ENCODE results near the gene SETBP1.
A peak's percentile ranks its signal among the peaks of the same experiment; 100 is the strongest.

The SETBP1 gene

DNA sequence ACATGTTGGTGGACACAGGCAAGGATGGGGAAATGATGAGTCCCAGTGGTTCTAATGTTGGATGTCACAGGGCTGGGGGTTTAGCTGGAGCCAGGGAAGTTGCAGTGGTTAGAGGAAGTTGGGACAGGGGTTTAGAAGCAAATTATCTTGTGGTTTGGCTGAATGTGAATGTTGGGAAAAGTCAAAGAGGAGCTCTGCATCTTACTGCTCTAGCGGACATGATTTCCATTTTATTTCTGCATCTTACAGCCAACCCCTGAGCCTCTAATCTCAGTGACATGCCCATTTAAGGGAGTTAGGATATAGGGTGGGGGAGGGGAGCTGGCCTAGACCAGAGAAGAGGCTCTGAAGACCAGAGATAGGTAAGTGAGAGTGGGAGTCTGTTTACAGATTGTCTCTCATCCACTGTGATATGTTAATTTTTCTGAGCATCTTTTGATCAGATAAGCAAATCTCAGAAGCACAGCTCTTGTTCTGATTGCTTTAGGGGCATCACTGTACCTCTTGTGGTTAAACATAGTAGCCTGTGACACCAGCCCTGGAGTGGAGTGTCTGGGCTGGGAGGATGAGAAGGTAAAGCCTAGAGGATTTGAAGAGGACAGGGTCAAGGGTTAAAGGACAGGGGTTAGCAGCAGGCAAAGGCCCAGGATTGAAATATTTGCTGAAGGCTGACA is 43.6 kb downstream of the SETBP1 start:
- peaks cover 6% of the 10 kb centered on the region for H3K36me3 ChIP-seq (ENCODE audit: control insufficient read depth, low read length)
- H3K27ac ChIP-seq (ENCODE audit: low read depth, low read length) = peak overlapping the region; percentile 84
- H3K79me2 ChIP-seq (ENCODE audit: control insufficient read depth, low read length) = peaks cover 65% of the 10 kb centered on the region
- H3K4me1 ChIP-seq (ENCODE audit: control insufficient read depth, low read length) = peaks cover 99% of the 10 kb centered on the region
- H3F3A ChIP-seq (ENCODE audit: control insufficient read depth, insufficient read depth) = peaks cover 17% of the 10 kb centered on the region
- no peaks in the 10 kb centered on the region for H3K9me3 ChIP-seq (ENCODE audit: control insufficient read depth, insufficient read depth, low read length)
- H3K4me2 ChIP-seq (ENCODE audit: low read length) = peak overlapping the region; percentile 76
- H3K9me2 ChIP-seq (replicated peaks; ENCODE audit: control insufficient read depth, low read length) = no peaks in the 10 kb centered on the region
- peak overlapping the region; percentile 64 for H3K4me3 ChIP-seq (ENCODE audit: low read length)
- no peak for TF ChIP-seq EZH2phosphoT487 (IDR thresholded peaks at IDR 0.05; ENCODE audit: borderline replicate concordance, low read length)
- TF ChIP-seq, protein P1, sequence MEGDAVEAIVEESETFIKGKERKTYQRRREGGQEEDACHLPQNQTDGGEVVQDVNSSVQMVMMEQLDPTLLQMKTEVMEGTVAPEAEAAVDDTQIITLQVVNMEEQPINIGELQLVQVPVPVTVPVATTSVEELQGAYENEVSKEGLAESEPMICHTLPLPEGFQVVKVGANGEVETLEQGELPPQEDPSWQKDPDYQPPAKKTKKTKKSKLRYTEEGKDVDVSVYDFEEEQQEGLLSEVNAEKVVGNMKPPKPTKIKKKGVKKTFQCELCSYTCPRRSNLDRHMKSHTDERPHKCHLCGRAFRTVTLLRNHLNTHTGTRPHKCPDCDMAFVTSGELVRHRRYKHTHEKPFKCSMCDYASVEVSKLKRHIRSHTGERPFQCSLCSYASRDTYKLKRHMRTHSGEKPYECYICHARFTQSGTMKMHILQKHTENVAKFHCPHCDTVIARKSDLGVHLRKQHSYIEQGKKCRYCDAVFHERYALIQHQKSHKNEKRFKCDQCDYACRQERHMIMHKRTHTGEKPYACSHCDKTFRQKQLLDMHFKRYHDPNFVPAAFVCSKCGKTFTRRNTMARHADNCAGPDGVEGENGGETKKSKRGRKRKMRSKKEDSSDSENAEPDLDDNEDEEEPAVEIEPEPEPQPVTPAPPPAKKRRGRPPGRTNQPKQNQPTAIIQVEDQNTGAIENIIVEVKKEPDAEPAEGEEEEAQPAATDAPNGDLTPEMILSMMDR (IDR thresholded peaks at IDR 0.05; ENCODE audit: low read depth, low read length, poor library complexity, severe bottlenecking) = no peak
- no peaks in the 10 kb centered on the region for H3K27me3 ChIP-seq (ENCODE audit: control insufficient read depth, low read length)
- H4K20me1 ChIP-seq (ENCODE audit: control insufficient read depth, insufficient read depth, low read depth, low read length) = no peaks in the 10 kb centered on the region

DNA sequence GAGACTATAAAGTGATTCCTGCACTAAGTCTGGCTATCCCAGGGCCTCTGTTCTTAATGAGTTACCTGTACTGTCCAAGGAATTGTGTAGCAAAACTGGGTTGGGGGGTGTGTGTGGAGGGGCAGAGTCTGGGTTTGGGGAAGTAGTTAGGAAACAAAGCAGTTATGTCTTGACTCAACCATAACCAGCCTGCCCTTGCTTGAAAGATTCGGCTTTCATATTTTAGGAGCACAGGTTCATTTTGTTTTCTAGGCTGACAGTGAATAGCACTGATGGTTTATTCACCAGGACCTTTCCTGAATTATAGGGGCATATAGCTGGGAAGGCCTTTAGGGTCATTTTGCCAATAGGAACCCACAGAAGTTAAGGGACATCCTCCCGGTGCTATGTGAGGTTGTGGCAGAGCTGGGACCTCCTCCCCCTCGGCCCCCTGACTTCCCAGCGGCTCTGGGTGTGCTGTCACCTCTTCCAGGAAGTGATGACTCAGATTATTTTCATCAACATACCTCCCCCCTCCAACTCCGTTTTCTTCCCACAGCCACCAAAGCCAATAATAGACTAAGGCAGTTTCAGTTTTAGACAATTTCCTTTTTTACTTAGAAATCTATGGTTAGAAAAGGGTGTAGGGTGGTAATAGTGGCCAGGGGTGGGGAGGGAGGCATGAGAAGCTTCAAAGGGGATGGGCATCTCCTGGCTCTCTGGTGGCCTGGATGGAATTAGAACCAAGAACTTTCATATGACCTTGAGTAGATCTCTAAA is 44.8 kb downstream of the SETBP1 start:
- Histone ChIP-seq H3K27ac (ENCODE audit: low read depth, low read length) (peak overlapping the region; percentile 84), H3K9me2 (replicated peaks; ENCODE audit: control insufficient read depth, low read length) (no peaks in the 10 kb centered on the region), H4K20me1 (ENCODE audit: control insufficient read depth, insufficient read depth, low read depth, low read length) (no peaks in the 10 kb centered on the region), H3F3A (ENCODE audit: control insufficient read depth, insufficient read depth) (peaks cover 24% of the 10 kb centered on the region), H3K36me3 (ENCODE audit: control insufficient read depth, low read length) (peaks cover 4% of the 10 kb centered on the region), H3K4me2 (ENCODE audit: low read length) (peak overlapping the region; percentile 76), H3K9me3 (ENCODE audit: control insufficient read depth, insufficient read depth, low read length) (no peaks in the 10 kb centered on the region), H3K27me3 (ENCODE audit: control insufficient read depth, low read length) (no peaks in the 10 kb centered on the region), H3K4me1 (ENCODE audit: control insufficient read depth, low read length) (peaks cover 99% of the 10 kb centered on the region), H3K4me3 (ENCODE audit: low read length) (peak overlapping the region; percentile 64), H3K79me2 (ENCODE audit: control insufficient read depth, low read length) (peaks cover 77% of the 10 kb centered on the region)
- no peak for TF ChIP-seq EZH2phosphoT487 (IDR thresholded peaks at IDR 0.05; ENCODE audit: borderline replicate concordance, low read length)
- TF ChIP-seq, protein P1 (IDR thresholded peaks at IDR 0.05; ENCODE audit: low read depth, low read length, poor library complexity, severe bottlenecking) = no peak

DNA sequence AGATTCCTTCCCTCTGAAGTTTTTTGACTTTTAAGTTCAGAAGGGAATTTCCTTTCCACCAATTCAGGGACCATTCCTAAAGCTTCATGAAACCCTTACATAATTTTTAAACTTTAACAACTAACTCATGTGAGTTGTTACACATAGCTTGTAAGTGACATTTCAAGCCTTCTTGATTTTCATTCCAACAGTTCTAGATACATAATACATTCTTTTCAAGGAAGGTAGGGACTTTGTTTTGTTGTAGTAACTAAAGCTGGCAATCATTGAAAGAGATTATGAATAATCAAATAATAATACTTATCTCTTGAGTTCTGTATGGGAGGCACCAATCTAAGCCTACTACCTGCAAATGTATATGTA is 45.4 kb downstream of the SETBP1 start:
- Histone ChIP-seq H3K36me3 (ENCODE audit: control insufficient read depth, low read length) (peaks cover 9% of the 10 kb centered on the region; the same call in 1 of the 2 replicates), H3K9me3 (ENCODE audit: control insufficient read depth, insufficient read depth, low read length) (no peaks in the 10 kb centered on the region), H3K4me1 (ENCODE audit: control insufficient read depth, low read length) (peaks cover 99% of the 10 kb centered on the region), H3K4me2 (ENCODE audit: low read length) (peak overlapping the region; percentile 76), H4K20me1 (ENCODE audit: control insufficient read depth, insufficient read depth, low read depth, low read length) (no peaks in the 10 kb centered on the region), H3K79me2 (ENCODE audit: control insufficient read depth, low read length) (peaks cover 80% of the 10 kb centered on the region), H3K9me2 (replicated peaks; ENCODE audit: control insufficient read depth, low read length) (no peaks in the 10 kb centered on the region), H3K4me3 (ENCODE audit: low read length) (peak overlapping the region; percentile 64), H3K27ac (ENCODE audit: low read depth, low read length) (peak overlapping the region; percentile 84; the same call in 1 of the 2 replicates), H3F3A (ENCODE audit: control insufficient read depth, insufficient read depth) (peaks cover 24% of the 10 kb centered on the region), H3K27me3 (ENCODE audit: control insufficient read depth, low read length) (no peaks in the 10 kb centered on the region)
- no peak for TF ChIP-seq EZH2phosphoT487 (IDR thresholded peaks at IDR 0.05; ENCODE audit: borderline replicate concordance, low read length)
- TF ChIP-seq, protein P1 (IDR thresholded peaks at IDR 0.05; ENCODE audit: low read depth, low read length, poor library complexity, severe bottlenecking) = no peak
